ENCODE results near the gene MAJIN.

DNA sequence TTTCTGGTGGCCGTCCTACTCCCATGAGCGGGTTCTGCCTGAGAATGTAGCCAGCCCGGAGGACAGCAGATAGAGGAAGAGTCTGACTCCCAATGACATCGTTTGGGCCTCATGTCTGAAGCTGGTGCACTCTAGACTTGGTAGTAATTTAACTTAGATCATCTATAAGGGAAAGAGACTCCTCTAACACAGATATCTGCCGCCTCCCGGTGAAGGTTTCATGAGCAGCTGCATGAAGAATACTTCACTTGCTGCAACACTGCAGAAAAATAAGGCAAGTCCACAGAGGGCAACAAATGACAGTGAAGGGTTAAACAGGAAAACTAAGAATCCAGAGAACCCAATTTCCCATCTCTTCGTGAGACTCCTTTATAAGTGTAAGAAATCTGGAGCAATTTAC, 36.1 kb upstream of the MAJIN start:
- TF ChIP-seq GABPA (IDR thresholded peaks at IDR 0.05 in 1 of 2, conservative IDR thresholded peaks at IDR 0.05 in 1 of 2) (no peak), TAF1 (conservative IDR thresholded peaks at IDR 0.05) (no peak), EGR1 (IDR thresholded peaks at IDR 0.05; ENCODE audit: low read depth in 2 of 2) (no peak), RXRA (IDR thresholded peaks at IDR 0.05) (no peak), YY1 (IDR thresholded peaks at IDR 0.05) (no peak), FOXA1 (IDR thresholded peaks at IDR 0.05) (no peak), RAD21 (IDR thresholded peaks at IDR 0.05) (no peak), JUND (IDR thresholded peaks at IDR 0.05) (no peak), SP1 (IDR thresholded peaks at IDR 0.05) (no peak)
- TF ChIP-seq, protein P1, sequence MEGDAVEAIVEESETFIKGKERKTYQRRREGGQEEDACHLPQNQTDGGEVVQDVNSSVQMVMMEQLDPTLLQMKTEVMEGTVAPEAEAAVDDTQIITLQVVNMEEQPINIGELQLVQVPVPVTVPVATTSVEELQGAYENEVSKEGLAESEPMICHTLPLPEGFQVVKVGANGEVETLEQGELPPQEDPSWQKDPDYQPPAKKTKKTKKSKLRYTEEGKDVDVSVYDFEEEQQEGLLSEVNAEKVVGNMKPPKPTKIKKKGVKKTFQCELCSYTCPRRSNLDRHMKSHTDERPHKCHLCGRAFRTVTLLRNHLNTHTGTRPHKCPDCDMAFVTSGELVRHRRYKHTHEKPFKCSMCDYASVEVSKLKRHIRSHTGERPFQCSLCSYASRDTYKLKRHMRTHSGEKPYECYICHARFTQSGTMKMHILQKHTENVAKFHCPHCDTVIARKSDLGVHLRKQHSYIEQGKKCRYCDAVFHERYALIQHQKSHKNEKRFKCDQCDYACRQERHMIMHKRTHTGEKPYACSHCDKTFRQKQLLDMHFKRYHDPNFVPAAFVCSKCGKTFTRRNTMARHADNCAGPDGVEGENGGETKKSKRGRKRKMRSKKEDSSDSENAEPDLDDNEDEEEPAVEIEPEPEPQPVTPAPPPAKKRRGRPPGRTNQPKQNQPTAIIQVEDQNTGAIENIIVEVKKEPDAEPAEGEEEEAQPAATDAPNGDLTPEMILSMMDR (IDR thresholded peaks at IDR 0.05; ENCODE audit: low read depth, low read length, missing input control), result no peak
- TF ChIP-seq, protein P2, sequence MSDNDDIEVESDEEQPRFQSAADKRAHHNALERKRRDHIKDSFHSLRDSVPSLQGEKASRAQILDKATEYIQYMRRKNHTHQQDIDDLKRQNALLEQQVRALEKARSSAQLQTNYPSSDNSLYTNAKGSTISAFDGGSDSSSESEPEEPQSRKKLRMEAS (IDR thresholded peaks at IDR 0.05), result no peak

Measured in liver (tissue), 3 donors.